ENCODE results near the gene TIMM17B.

Gene TIMM17B

DNA sequence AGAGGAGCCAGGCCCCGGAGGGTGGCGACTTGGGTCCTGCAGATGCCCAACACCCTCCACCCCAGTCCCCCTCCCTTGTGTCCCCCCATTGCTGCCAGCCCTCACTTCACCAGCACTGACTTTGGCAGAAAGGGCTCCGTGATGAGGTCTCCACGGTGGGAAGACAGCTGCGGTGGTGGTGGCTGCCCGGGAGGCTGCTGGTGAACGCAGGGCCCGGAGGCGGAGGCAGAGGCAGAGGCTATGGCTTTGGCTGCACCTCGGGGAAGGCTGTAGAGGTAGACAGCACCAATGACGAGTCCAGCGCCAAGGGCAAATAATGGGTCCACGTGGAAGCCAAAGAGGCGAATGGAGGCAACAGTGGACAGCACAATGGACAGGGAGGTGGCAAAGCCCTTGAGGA, 7.1 kb upstream of the TIMM17B start:
- Histone ChIP-seq H3K9me3 (ENCODE audit: low read depth, low read length) (no peaks in the 10 kb centered on the region), H3K9ac (ENCODE audit: insufficient read length) (no peak overlapping the region), H3K27ac (no peak overlapping the region), H3K4me3 (no peak overlapping the region), H3K36me3 (ENCODE audit: insufficient read depth, low read length) (peaks cover 18% of the 10 kb centered on the region; the same call in 1 of the 2 replicates)
- DNase-seq (ENCODE audit: low read depth, low spot score): no peak
- TF ChIP-seq POLR2AphosphoS5 (IDR thresholded peaks at IDR 0.05; ENCODE audit: borderline replicate concordance, low read depth, low read length) (no peak), EZH2 (IDR thresholded peaks at IDR 0.05) (no peak)

DNA sequence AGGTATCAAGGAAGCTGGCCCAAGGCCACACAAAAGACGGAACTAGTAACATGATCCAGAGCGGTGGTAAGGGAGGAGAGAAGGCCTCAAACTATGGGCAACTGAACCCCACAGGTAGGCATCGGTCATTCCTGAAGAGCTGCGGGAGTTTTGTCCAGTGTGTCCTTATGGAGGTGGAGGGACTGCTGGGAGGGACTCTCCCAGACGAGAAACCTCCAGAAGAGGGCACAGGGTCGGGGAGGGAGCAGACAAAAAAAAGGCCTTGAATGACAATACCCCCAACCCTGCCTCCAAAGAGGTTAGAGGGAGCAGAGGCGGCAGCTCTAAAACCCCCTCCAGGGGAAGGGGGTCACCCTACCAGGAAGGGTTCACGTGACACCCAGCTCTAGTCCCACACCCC, 6.6 kb upstream of the TIMM17B start:
- no peak overlapping the region for H3K4me3 ChIP-seq
- H3K27ac ChIP-seq: no peak overlapping the region
- H3K9ac ChIP-seq (ENCODE audit: insufficient read length): no peak overlapping the region
- H3K36me3 ChIP-seq (ENCODE audit: insufficient read depth, low read length): peaks cover 22% of the 10 kb centered on the region; the same call in 1 of the 2 replicates
- H3K9me3 ChIP-seq (ENCODE audit: low read depth, low read length): no peaks in the 10 kb centered on the region
- DNase-seq (ENCODE audit: low read depth, low spot score): no peak
- TF ChIP-seq POLR2AphosphoS5 (IDR thresholded peaks at IDR 0.05; ENCODE audit: borderline replicate concordance, low read depth, low read length) (peak; percentile 11; the same call in 1 of the 2 replicates), FOXP2 (optimal IDR thresholded peaks at IDR 0.05; ENCODE audit: control extremely low read depth, extremely low read length, insufficient read depth) (no peak)

DNA sequence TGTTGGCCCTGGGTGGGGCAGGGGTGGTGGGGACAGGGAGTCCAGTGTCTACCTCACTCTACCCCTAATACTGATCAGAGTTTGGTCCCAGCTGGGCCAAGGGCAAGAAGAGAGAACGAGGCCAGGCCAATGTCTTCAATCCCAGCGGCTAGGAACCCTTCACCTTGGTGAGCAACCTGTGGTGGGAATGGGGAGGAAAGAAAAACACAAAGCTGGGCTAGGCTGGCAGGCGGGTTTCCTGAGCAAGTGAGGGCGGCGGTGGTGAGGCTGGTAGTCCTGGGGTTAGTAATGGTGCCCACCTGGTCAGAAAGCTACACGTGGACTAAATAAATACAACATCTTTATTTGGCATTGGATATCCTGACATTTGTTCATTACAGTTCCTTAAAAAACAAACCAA, 5.7 kb upstream of the TIMM17B start:
- Histone ChIP-seq H3K4me3 (no peak overlapping the region), H3K9me3 (ENCODE audit: low read depth, low read length) (no peaks in the 10 kb centered on the region), H3K36me3 (ENCODE audit: insufficient read depth, low read length) (peaks cover 22% of the 10 kb centered on the region; the same call in 1 of the 2 replicates), H3K9ac (ENCODE audit: insufficient read length) (no peak overlapping the region), H3K27ac (no peak overlapping the region)
- no peak for TF ChIP-seq POLR2AphosphoS5 (IDR thresholded peaks at IDR 0.05; ENCODE audit: borderline replicate concordance, low read depth, low read length)
- TF ChIP-seq FOXP2 (optimal IDR thresholded peaks at IDR 0.05; ENCODE audit: control extremely low read depth, extremely low read length, insufficient read depth): no peak
- no peak for TF ChIP-seq EZH2 (IDR thresholded peaks at IDR 0.05)
- DNase-seq (ENCODE audit: low read depth, low spot score): no peak

DNA sequence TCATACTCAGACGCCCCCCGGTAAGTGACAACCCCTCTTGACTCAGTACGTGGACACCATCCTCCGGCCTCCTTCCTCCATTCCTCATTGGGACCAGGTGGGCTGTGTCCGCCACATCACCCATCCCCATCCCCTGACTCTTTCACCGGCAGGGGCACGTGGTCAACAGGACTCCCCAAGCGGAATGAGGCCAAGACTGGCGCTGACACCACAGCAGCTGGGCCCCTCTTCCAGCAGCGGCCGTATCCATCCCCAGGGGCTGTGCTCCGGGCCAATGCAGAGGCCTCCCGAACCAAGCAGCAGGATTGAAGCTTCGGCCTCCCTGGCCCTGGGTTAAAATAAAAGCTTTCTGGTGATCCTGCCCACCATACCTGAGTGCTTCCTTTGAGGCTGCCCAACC, 5.2 kb upstream of the TIMM17B start:
- H3K36me3 ChIP-seq (ENCODE audit: insufficient read depth, low read length): peaks cover 22% of the 10 kb centered on the region; the same call in 1 of the 2 replicates
- TF ChIP-seq POLR2AphosphoS5 (IDR thresholded peaks at IDR 0.05; ENCODE audit: borderline replicate concordance, low read depth, low read length): peak; percentile 27; the same call in 1 of the 2 replicates
- no peak for TF ChIP-seq FOXP2 (optimal IDR thresholded peaks at IDR 0.05; ENCODE audit: control extremely low read depth, extremely low read length, insufficient read depth)
- DNase-seq (ENCODE audit: low read depth, low spot score): no peak

DNA sequence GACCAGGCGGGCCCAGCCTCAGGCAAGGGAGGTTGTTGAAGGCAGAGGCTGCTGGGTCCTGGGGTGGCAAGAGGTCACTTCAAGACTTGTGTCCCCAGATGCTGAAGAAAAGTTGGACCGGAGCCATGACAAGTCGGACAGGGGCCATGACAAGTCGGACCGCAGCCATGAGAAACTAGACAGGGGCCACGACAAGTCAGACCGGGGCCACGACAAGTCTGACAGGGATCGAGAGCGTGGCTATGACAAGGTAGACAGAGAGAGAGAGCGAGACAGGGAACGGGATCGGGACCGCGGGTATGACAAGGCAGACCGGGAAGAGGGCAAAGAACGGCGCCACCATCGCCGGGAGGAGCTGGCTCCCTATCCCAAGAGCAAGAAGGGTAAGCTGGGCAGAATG, 4.6 kb upstream of the TIMM17B start:
- TF ChIP-seq FOXP2 (optimal IDR thresholded peaks at IDR 0.05; ENCODE audit: control extremely low read depth, extremely low read length, insufficient read depth) (no peak), EZH2 (IDR thresholded peaks at IDR 0.05) (no peak), POLR2AphosphoS5 (IDR thresholded peaks at IDR 0.05; ENCODE audit: borderline replicate concordance, low read depth, low read length) (no peak)
- Histone ChIP-seq H3K9ac (ENCODE audit: insufficient read length) (no peak overlapping the region), H3K4me3 (no peak overlapping the region), H3K36me3 (ENCODE audit: insufficient read depth, low read length) (peaks cover 22% of the 10 kb centered on the region; the same call in 1 of the 2 replicates), H3K9me3 (ENCODE audit: low read depth, low read length) (no peaks in the 10 kb centered on the region), H3K27ac (no peak overlapping the region)
- no peak for DNase-seq (ENCODE audit: low read depth, low spot score)

More for the DNA sequence above, 5.2 kb upstream of the TIMM17B start:
- no peak overlapping the region for H3K4me3 ChIP-seq
- no peak overlapping the region for H3K9ac ChIP-seq (ENCODE audit: insufficient read length)
- H3K9me3 ChIP-seq (ENCODE audit: low read depth, low read length): no peaks in the 10 kb centered on the region
- no peak overlapping the region for H3K27ac ChIP-seq

DNA sequence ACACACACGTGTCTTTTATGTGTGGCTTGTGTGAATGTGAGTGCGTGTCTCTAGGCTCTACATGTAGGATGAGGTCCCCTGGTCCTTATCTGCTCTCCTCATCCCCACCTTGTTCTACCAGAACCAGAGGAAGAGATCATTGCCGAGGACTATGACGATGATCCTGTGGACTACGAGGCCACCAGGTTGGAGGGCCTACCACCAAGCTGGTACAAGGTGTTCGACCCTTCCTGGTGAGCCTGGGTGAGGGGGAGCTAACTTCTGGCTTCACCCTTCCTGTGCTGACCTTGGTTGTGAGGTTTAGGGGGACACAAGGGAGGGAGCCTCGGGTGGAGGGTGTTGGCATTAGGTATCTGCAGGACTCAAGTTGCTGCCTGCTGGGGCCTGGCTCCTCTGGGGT, 3.5 kb upstream of the TIMM17B start:
- no peak overlapping the region for H3K9ac ChIP-seq (ENCODE audit: insufficient read length)
- TF ChIP-seq POLR2AphosphoS5 (IDR thresholded peaks at IDR 0.05; ENCODE audit: borderline replicate concordance, low read depth, low read length) (no peak), FOXP2 (optimal IDR thresholded peaks at IDR 0.05; ENCODE audit: control extremely low read depth, extremely low read length, insufficient read depth) (no peak), EZH2 (IDR thresholded peaks at IDR 0.05) (no peak)
- H3K36me3 ChIP-seq (ENCODE audit: insufficient read depth, low read length): peaks cover 22% of the 10 kb centered on the region; the same call in 1 of the 2 replicates
- DNase-seq (ENCODE audit: low read depth, low spot score): no peak
- no peak overlapping the region for H3K27ac ChIP-seq
- H3K9me3 ChIP-seq (ENCODE audit: low read depth, low read length): no peaks in the 10 kb centered on the region
- no peak overlapping the region for H3K4me3 ChIP-seq

DNA sequence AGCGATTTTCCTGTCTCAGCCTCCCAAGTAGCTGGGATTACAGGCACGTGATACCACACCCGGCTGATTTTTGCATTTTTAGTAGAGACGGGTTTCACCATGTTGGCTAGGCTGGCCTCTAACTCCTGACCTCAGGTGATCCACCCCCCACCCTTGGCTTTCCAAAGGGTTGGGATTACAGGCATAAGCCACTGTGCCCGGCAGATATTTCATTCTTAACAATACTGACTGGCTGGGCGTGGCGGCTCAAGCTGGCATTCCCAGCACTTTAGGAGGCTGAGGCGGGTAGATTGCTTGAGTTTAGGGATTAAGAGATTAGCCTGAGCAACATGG, 1.5 kb upstream of the TIMM17B start:
- H3K4me3 ChIP-seq: no peak overlapping the region
- peaks cover 22% of the 10 kb centered on the region; the same call in 1 of the 2 replicates for H3K36me3 ChIP-seq (ENCODE audit: insufficient read depth, low read length)
- no peak for DNase-seq (ENCODE audit: low read depth, low spot score)
- H3K9ac ChIP-seq (ENCODE audit: insufficient read length): no peak overlapping the region
- H3K9me3 ChIP-seq (ENCODE audit: low read depth, low read length): no peaks in the 10 kb centered on the region
- H3K27ac ChIP-seq: no peak overlapping the region
- TF ChIP-seq POLR2AphosphoS5 (IDR thresholded peaks at IDR 0.05; ENCODE audit: borderline replicate concordance, low read depth, low read length): no peak
- TF ChIP-seq FOXP2 (optimal IDR thresholded peaks at IDR 0.05; ENCODE audit: control extremely low read depth, extremely low read length, insufficient read depth): no peak
- no peak for TF ChIP-seq EZH2 (IDR thresholded peaks at IDR 0.05)

DNA sequence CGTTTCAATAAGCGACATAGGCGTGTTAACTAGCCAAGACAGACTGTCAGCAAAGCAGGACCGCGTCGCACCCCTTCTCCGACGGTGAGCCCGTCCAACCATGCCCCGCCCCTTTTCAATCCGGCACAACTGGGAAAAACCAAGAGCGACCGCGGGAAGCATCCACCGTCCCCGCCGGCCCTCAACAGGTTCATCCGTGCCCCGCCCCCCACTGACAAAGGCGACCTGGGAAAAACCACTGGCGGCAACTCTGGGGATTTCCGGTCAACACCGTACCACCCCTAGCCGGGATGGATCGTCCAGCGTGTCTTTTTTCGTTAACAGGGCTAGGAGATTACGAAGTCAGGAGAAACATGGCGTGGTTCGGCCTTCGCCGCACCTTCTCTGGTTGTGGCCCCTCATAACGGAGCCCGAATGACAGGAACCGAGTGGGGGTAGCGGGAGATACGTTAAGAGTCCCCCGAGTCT, 377 bp downstream of the TIMM17B start:
- Histone ChIP-seq H3K36me3 (ENCODE audit: insufficient read depth, low read length) (peaks cover 17% of the 10 kb centered on the region; the same call in 1 of the 2 replicates), H3K9me3 (ENCODE audit: low read depth, low read length) (no peaks in the 10 kb centered on the region), H3K9ac (ENCODE audit: insufficient read length) (peak overlapping the region; percentile 87), H3K27ac (peak overlapping the region; percentile 92), H3K4me3 (peak overlapping the region; percentile 91)
- no peak for DNase-seq (ENCODE audit: low read depth, low spot score)
- TF ChIP-seq POLR2AphosphoS5 (IDR thresholded peaks at IDR 0.05; ENCODE audit: borderline replicate concordance, low read depth, low read length): no peak
- TF ChIP-seq EZH2 (IDR thresholded peaks at IDR 0.05): no peak
- no peak for TF ChIP-seq FOXP2 (optimal IDR thresholded peaks at IDR 0.05; ENCODE audit: control extremely low read depth, extremely low read length, insufficient read depth)

DNA sequence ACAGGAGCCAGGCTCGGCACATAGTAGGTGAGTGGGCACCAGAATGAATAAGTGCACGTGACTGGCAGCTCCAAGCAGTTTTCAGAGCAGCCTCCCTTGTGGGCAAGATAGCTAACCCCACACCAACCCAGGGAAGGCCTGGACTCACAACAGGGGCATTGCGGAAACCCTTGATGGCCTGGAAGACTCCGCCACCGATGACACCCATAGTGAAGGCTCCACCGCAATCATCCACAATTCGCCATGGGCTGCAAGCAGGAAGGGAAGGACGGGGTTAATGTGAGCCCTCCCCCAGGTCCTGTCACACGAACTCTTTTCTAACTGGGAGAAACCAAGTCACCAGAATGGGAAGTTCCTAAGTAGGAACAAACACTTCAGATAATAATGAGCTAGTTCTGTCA, 957 bp downstream of the TIMM17B start:
- Histone ChIP-seq H3K9ac (ENCODE audit: insufficient read length) (peak overlapping the region; percentile 87), H3K9me3 (ENCODE audit: low read depth, low read length) (no peaks in the 10 kb centered on the region), H3K36me3 (ENCODE audit: insufficient read depth, low read length) (peaks cover 13% of the 10 kb centered on the region; the same call in 1 of the 2 replicates), H3K4me3 (peak overlapping the region; percentile 91), H3K27ac (peak overlapping the region; percentile 92; the same call in 1 of the 2 replicates)
- DNase-seq (ENCODE audit: low read depth, low spot score): no peak
- TF ChIP-seq EZH2 (IDR thresholded peaks at IDR 0.05) (no peak), POLR2AphosphoS5 (IDR thresholded peaks at IDR 0.05; ENCODE audit: borderline replicate concordance, low read depth, low read length) (no peak), FOXP2 (optimal IDR thresholded peaks at IDR 0.05; ENCODE audit: control extremely low read depth, extremely low read length, insufficient read depth) (no peak)

Measured in SK-N-MC (cell line).